Activated naive CD8-positive, alpha-beta T cell treated with anti-CD3 and anti-CD28 coated beads, Interleukin-2, amount 50 U/mL, for 24 hours (primary cell): ENCODE data around the gene LMO7.
"Not testable (repeated sequence)": the region's sequence is repeated elsewhere in the genome, so short reads cannot be mapped to it uniquely, and the experiment has no call there.

Experiments used
- ATAC-seq: fragments of 150-1000 bp; cut with Tn5 transposase; one replicate; pipeline ENCODE4 v1.10.0; 2021
- DNase-seq: peaks from one replicate; pipeline ENCODE4 v3.0.0; 2021
- H3K27ac Mint-ChIP-seq: one replicate; pipeline ENCODE4 v1.8.0; 2021; ENCODE audit warnings: mild to moderate bottlenecking, mixed read lengths
- H3K27me3 Mint-ChIP-seq: one replicate; pipeline ENCODE4 v1.8.0; 2021; ENCODE audit warnings: mixed read lengths
- H3K36me3 Mint-ChIP-seq: one replicate; pipeline ENCODE4 v1.8.0; 2021; ENCODE audit warnings: low read depth, mixed read lengths
- H3K4me1 Mint-ChIP-seq: one replicate; pipeline ENCODE4 v1.8.0; 2021; ENCODE audit warnings: mixed read lengths
- H3K4me3 Mint-ChIP-seq: one replicate; pipeline ENCODE4 v1.8.0; 2021; ENCODE audit warnings: mild to moderate bottlenecking, moderate library complexity, mixed read lengths
- H3K9me3 Mint-ChIP-seq: one replicate; pipeline ENCODE4 v1.8.0; 2021; ENCODE audit warnings: mixed read lengths

The LMO7 gene

GRCh38 chr13:75666646-75667351, 30.7 kb downstream of the LMO7 start:
- ATAC-seq (no peak), DNase-seq (no peak)
- H3K4me3 Mint-ChIP-seq, result no peak overlapping the region
- H3K36me3 Mint-ChIP-seq, result no peaks in the 10 kb centered on the region
- H3K9me3 Mint-ChIP-seq, result no peaks in the 10 kb centered on the region
- no peaks in the 10 kb centered on the region for H3K27me3 Mint-ChIP-seq
- no peak overlapping the region for H3K27ac Mint-ChIP-seq
- H3K4me1 Mint-ChIP-seq, result no peaks in the 10 kb centered on the region

GRCh38 chr13:75669706-75670105, 33.6 kb downstream of the LMO7 start:
- Mint-ChIP-seq H3K4me1 (no peaks in the 10 kb centered on the region), H3K27me3 (no peaks in the 10 kb centered on the region), H3K4me3 (no peak overlapping the region), H3K27ac (no peak overlapping the region), H3K9me3 (no peaks in the 10 kb centered on the region), H3K36me3 (no peaks in the 10 kb centered on the region)
- DNase-seq (no peak), ATAC-seq (no peak)

GRCh38 chr13:75670496-75670895, 34.4 kb downstream of the LMO7 start:
- H3K27ac Mint-ChIP-seq, result no peak overlapping the region
- ATAC-seq (no peak), DNase-seq (no peak)
- no peak overlapping the region for H3K4me3 Mint-ChIP-seq
- no peaks in the 10 kb centered on the region for H3K27me3 Mint-ChIP-seq
- no peaks in the 10 kb centered on the region for H3K4me1 Mint-ChIP-seq
- H3K36me3 Mint-ChIP-seq, result no peaks in the 10 kb centered on the region
- no peaks in the 10 kb centered on the region for H3K9me3 Mint-ChIP-seq

DNA sequence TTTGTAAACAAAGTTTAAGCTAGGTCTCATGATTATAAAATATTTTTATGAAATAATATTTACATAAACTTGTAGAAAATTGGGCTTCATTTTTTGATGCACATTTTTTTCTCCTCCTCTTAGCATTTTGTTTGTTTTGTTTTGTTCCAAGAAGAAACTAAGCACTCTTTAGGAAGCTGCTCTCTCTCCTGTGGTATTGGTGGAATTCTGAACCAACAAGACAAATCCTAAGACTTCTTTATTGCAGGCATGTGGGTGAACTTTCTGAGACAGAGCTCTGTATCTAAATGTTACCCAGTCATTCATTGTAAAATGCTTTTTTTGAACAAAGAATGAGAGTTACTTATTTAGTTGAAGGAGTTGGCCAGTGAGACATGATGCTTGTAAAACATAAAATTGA, 39.3 kb downstream of the LMO7 start:
- DNase-seq, result no peak
- no peaks in the 10 kb centered on the region for H3K27me3 Mint-ChIP-seq
- no peaks in the 10 kb centered on the region for H3K36me3 Mint-ChIP-seq
- H3K9me3 Mint-ChIP-seq, result no peaks in the 10 kb centered on the region
- no peaks in the 10 kb centered on the region for H3K4me1 Mint-ChIP-seq
- no peak overlapping the region for H3K4me3 Mint-ChIP-seq
- no peak overlapping the region for H3K27ac Mint-ChIP-seq
- ATAC-seq, result no peak

DNA sequence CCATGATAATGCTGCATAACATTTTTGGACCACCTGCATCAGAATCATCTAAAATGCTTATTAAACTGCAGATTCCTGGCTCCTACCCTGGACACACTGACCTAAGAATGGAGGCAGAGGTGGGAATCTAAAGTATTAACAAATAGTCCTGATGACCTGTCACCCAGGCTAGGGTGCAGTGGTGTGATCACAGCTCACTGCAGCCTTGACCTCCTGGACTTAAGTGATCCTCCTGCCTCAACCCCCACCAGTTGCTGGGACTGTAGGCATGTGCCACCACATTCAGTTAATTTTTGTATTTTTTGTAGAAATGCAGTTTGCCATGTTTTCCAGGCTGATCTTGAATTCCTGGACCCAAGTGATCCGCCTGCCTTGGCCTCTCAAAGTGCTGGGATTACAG, 43.3 kb downstream of the LMO7 start:
- Mint-ChIP-seq H3K27me3 (no peaks in the 10 kb centered on the region), H3K27ac (no peak overlapping the region), H3K9me3 (no peaks in the 10 kb centered on the region), H3K4me3 (no peak overlapping the region), H3K4me1 (no peaks in the 10 kb centered on the region), H3K36me3 (no peaks in the 10 kb centered on the region)
- ATAC-seq (no peak), DNase-seq (no peak)

DNA sequence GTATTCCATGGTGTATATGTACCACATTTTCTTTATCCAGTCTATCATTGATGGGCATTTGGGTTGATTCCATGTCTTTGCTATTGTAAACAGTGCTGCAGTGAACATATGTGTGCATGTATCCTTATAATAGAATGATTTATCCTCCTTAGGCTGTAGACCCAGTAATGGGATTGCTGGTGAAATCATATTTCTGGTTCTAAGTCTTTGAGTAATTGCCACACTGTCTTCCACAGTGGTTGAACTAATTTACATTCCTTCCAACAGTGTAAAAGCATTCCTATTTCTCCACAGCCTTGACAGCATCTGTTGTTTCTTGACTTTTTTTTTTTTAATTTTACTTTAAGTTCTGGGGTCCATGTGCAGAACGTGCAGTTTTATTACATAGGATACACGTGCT, 44.1 kb downstream of the LMO7 start:
- not testable (repeated sequence) for ATAC-seq, H3K27me3 Mint-ChIP-seq, H3K4me1 Mint-ChIP-seq, H3K36me3 Mint-ChIP-seq, DNase-seq, H3K9me3 Mint-ChIP-seq, H3K27ac Mint-ChIP-seq, H3K4me3 Mint-ChIP-seq

- no peaks in the 10 kb centered on the region for H3K9me3 Mint-ChIP-seq
- H3K4me3 Mint-ChIP-seq, result no peak overlapping the region
- no peak overlapping the region for H3K27ac Mint-ChIP-seq
- ATAC-seq (no peak), DNase-seq (no peak)
- no peaks in the 10 kb centered on the region for H3K27me3 Mint-ChIP-seq
- H3K4me1 Mint-ChIP-seq, result peaks cover 6% of the 10 kb centered on the region
- H3K36me3 Mint-ChIP-seq, result no peaks in the 10 kb centered on the region
Measured at GRCh38 chr13:75682326-75682725, 46.2 kb downstream of the LMO7 start.

- H3K9me3 Mint-ChIP-seq, result no peaks in the 10 kb centered on the region
- DNase-seq, result no peak
- H3K36me3 Mint-ChIP-seq, result no peaks in the 10 kb centered on the region
- peaks cover 6% of the 10 kb centered on the region for H3K4me1 Mint-ChIP-seq
- ATAC-seq, result no peak
- H3K27me3 Mint-ChIP-seq, result no peaks in the 10 kb centered on the region
- peak overlapping the region; percentile 1 for H3K27ac Mint-ChIP-seq
- H3K4me3 Mint-ChIP-seq, result no peak overlapping the region
Measured at GRCh38 chr13:75685239-75685697, 49.1 kb downstream of the LMO7 start.

DNA sequence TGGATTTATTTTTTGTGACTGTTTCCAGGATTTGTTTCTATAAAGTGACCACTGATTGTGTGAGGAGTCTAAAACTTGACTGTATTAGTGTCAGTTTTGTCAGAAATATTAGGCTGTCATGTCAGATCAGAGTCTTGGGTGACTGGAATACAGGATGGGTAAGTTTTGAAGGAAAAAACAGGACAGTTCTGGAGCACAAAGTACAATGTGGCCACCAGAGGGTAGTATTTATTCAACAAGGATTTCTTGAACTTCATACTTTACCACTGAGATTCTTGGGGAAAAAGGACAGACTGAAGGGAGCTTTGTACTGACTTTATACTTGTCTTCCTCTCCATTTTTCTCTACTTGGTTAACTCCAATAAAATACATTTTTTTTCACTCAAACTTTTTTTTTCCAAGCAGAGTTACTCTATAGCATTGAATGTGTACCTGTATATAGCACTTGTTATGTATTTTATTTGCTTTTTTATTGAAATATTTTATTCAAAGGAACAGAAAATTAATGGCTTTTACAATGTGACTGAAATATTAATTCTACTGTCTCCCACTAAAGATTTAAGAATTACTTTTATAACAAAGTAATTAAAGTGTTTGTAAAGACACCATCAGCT, 51.1 kb downstream of the LMO7 start:
- H3K27ac Mint-ChIP-seq, result no peak overlapping the region
- DNase-seq, result no peak
- H3K4me1 Mint-ChIP-seq, result peaks cover 6% of the 10 kb centered on the region
- no peak overlapping the region for H3K4me3 Mint-ChIP-seq
- no peaks in the 10 kb centered on the region for H3K36me3 Mint-ChIP-seq
- ATAC-seq, result no peak
- H3K9me3 Mint-ChIP-seq, result no peaks in the 10 kb centered on the region
- H3K27me3 Mint-ChIP-seq, result no peaks in the 10 kb centered on the region

DNA sequence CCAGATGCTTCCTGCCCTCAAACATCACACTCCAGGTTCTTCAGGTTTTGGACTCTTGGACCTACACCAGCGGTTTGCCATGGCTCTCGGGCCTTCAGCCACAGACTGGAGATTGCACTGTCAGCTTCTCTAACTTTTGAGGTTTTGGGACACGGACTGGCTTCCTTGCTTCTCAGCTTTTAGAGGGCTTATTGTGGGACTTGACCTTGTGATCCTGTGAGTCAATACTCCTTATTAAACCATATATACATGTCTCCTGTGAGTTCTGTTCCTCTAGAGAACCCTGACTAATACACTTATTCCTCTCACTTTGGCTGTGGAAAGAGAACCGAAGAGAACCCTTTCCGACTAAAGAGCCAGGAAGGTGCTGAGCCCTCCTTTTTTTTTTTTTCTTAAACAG, 53.6 kb downstream of the LMO7 start:
- Mint-ChIP-seq H3K36me3 (no peaks in the 10 kb centered on the region), H3K9me3 (no peaks in the 10 kb centered on the region), H3K27ac (no peak overlapping the region), H3K4me1 (peaks cover 6% of the 10 kb centered on the region), H3K4me3 (no peak overlapping the region), H3K27me3 (no peaks in the 10 kb centered on the region)
- DNase-seq, result no peak
- no peak for ATAC-seq

- H3K27me3 Mint-ChIP-seq, result no peaks in the 10 kb centered on the region
- H3K27ac Mint-ChIP-seq, result no peak overlapping the region
- H3K36me3 Mint-ChIP-seq, result no peaks in the 10 kb centered on the region
- no peaks in the 10 kb centered on the region for H3K4me1 Mint-ChIP-seq
- ATAC-seq, result no peak
- H3K9me3 Mint-ChIP-seq, result no peaks in the 10 kb centered on the region
- no peak for DNase-seq
- H3K4me3 Mint-ChIP-seq, result no peak overlapping the region
Measured at GRCh38 chr13:75690607-75691006, 54.5 kb downstream of the LMO7 start.

- ATAC-seq (no peak), DNase-seq (no peak)
- Mint-ChIP-seq H3K27me3 (no peaks in the 10 kb centered on the region), H3K36me3 (no peaks in the 10 kb centered on the region), H3K9me3 (no peaks in the 10 kb centered on the region), H3K27ac (no peak overlapping the region), H3K4me3 (no peak overlapping the region), H3K4me1 (no peaks in the 10 kb centered on the region)
Measured at GRCh38 chr13:75691183-75691582, 55.1 kb downstream of the LMO7 start.

DNA sequence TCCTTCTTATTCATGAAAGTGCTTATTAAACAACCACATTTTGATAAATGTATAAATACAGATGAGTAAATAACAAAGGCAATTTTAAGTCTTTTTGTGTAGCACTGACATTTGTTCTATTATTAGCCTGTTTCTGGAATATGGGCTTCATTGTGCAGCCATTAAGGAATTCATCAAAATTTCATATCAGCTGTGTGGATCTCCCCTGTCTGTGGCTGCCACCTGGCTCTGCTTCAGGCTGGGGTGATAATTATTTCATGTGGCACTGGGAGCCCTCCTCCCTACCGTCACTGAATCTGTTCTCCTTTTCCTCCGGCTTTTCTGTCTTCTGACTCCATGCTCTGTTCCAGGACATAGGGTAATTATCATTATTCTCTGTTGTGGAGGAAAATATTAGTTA, 57.1 kb downstream of the LMO7 start:
- ATAC-seq (no peak), DNase-seq (no peak)
- H3K4me1 Mint-ChIP-seq, result no peaks in the 10 kb centered on the region
- H3K4me3 Mint-ChIP-seq, result no peak overlapping the region
- no peaks in the 10 kb centered on the region for H3K36me3 Mint-ChIP-seq
- H3K27ac Mint-ChIP-seq, result no peak overlapping the region
- no peaks in the 10 kb centered on the region for H3K9me3 Mint-ChIP-seq
- H3K27me3 Mint-ChIP-seq, result no peaks in the 10 kb centered on the region

DNA sequence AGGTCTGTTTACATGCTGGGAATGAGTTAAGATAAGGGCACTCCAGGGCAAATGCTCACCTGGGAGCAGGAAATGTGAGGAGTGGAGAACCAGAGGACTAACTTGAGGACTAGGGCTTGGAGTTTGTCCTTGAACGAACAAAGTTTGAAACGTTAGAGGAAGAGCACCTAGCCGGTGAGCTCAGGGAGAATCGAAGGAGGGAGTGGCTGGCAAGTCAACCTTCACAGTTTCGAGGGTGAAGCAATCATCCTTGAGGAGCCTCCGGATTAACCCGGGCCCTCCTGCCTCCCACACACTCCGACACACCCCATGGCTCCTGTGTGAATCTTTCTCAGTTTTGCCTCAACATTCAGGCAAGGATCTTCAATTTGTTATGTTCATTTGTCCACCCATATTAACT, 58.6 kb downstream of the LMO7 start:
- peaks cover 3% of the 10 kb centered on the region for H3K36me3 Mint-ChIP-seq
- ATAC-seq, result no peak
- no peak overlapping the region for H3K4me3 Mint-ChIP-seq
- no peak for DNase-seq
- H3K4me1 Mint-ChIP-seq, result no peaks in the 10 kb centered on the region
- H3K27me3 Mint-ChIP-seq, result no peaks in the 10 kb centered on the region
- H3K27ac Mint-ChIP-seq, result no peak overlapping the region
- peaks cover 6% of the 10 kb centered on the region for H3K9me3 Mint-ChIP-seq

GRCh38 chr13:75695908-75696307, 59.8 kb downstream of the LMO7 start:
- H3K9me3 Mint-ChIP-seq, result not testable (repeated sequence)

DNA sequence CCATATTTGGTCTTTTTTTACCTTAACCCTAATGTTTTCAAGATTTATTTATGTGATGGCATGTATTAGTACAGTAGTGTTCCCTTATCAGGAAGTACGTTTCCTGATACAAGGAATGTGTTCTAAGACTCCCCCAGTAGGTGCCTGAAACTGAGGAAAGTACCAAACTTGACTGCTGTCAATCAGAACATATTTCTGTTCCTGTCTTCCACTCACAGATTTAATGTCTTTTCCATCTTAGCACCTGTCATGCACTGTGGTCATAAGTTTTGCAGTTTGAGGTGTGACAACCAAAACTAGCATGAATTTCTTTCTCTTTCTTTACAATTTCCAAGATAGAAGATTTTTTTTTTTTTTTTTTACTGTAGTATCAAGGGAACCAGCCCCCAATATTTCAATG, 62.9 kb downstream of the LMO7 start:
- no peak for ATAC-seq

More at GRCh38 chr13:75695908-75696307, 59.8 kb downstream of the LMO7 start:
- H3K27ac Mint-ChIP-seq, H3K36me3 Mint-ChIP-seq, H3K27me3 Mint-ChIP-seq, H3K4me1 Mint-ChIP-seq, H3K4me3 Mint-ChIP-seq: not testable (repeated sequence)
- DNase-seq (peak; percentile 78), ATAC-seq (peak; percentile 43)

More for the DNA sequence above, 62.9 kb downstream of the LMO7 start:
- no peak for DNase-seq
- H3K4me1 Mint-ChIP-seq, result no peaks in the 10 kb centered on the region
- no peak overlapping the region for H3K27ac Mint-ChIP-seq
- H3K27me3 Mint-ChIP-seq, result no peaks in the 10 kb centered on the region
- peaks cover 3% of the 10 kb centered on the region for H3K36me3 Mint-ChIP-seq
- H3K9me3 Mint-ChIP-seq, result peaks cover 9% of the 10 kb centered on the region
- H3K4me3 Mint-ChIP-seq, result no peak overlapping the region
